Stimulated activated CD8-positive, alpha-beta memory T cell treated with anti-CD3 and anti-CD28 coated beads, Interleukin-15, amount 100 ng/mL, for 48 hours (primary cell): ENCODE measurements around the gene NFX1.
"Not testable (repeated sequence)": the region's sequence is repeated elsewhere in the genome, so short reads cannot be mapped to it uniquely, and the experiment has no call there.

Experiments used
- DNase-seq, 2 donors: peaks; one replicate each; pipeline ENCODE4 v3.0.0-alpha.2; 2020; ENCODE audit warnings: low read depth in 2 of 2

The NFX1 gene

DNA sequence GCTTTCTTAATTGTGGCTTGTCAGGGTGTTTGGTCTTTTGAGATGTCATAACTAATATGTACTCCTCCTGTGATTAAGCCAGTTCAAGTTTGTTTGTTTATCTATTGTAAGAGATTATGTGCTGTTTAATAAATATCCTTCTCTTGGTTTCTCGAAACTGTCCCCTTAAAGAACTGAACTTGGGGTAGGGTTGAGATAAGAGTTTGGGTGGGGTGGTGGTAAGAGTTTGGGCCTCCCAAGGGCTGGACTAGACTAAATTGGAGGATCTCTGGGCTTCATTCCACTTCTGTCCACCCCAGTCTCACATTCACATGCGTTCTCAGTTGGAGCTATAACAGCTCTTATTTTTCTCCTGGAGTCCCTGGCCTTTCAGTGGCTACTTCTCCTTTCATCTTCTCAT lies 73.8 kb downstream of the NFX1 start:
- no peak for DNase-seq

DNA sequence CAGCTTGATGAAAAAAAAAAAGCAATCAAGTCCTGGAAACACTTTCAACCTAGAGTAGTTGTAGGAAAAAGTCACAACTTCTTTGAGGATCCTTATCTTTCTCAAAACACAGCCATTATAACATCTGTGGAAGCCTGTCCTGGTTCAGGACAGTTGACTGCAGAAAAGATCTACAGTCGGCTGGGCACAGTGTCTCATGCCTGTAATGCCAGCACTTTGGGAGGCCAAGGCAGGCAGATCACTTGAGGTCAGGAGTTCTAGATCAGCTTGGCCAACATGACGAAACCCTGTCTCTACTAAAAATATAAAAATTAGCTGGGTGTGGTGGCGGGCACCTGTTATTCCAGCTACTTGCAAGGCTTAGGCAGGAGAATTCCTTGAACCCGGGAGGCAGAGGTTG lies 74.5 kb downstream of the NFX1 start:
- not testable (repeated sequence) for DNase-seq

DNA sequence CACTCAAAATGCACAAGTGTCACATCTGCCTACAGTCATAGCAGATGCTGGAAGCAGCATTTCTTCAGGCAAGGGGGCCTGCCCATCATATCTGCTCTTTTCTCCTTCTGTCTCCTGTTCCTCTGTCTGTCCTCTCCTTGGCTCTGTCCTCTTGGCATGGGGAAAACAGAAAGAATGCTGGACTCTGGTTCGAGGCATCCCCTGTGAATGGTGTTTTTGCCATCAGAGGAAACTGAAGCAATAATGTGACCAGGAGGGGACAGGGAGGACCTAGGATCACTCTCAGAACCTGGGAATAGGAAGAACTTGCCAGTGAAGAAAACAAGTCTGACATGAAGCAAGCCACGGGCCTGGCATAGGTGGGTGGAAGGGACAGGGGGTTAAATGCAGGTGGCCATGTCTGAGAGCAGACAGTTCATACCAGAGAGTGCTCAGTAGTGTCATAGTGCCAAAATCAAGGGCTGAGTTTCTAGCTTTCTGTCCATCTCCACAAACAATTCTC lies 76.7 kb downstream of the NFX1 start:
- no peak for DNase-seq

DNA sequence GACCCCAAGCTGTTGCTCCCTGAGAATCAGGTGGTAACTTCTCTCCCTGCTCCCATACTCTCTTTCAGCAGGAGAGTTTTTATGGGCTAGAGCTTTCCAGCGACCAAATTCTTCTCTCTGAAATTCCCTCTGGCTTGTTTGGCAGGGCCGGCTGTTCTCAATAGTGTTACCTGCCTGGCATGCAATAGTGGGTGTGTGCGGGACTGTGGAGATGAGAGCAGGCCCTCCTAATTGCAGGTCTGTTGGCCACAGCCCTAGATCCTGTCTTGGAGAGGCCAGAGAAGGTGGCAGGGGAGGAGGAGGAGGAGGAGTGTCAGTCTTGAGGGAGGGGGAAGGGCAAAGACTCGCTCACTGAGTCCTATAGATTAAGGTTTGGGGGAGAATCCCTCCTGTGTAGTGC lies 82.6 kb downstream of the NFX1 start:
- DNase-seq: no peak

DNA sequence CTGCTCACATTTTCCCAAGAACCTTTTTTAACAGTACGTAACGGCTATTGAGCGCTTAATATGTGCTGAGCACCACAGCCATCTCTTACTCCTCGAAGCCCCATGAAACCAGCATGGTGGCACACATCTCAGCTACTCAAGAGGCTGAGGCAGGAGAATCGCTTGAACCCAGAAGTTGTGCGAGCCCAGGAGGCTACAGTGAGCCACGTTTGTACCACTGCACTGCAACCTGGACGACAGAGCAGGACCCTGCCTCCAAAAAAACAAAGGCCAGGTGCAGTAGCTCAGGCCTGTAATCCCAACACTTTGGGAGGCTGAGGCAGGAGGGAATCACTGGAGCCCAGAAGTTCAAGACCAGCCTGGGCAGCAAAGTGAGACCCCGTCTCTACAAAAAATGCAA lies 83.9 kb downstream of the NFX1 start:
- no peak for DNase-seq

DNA sequence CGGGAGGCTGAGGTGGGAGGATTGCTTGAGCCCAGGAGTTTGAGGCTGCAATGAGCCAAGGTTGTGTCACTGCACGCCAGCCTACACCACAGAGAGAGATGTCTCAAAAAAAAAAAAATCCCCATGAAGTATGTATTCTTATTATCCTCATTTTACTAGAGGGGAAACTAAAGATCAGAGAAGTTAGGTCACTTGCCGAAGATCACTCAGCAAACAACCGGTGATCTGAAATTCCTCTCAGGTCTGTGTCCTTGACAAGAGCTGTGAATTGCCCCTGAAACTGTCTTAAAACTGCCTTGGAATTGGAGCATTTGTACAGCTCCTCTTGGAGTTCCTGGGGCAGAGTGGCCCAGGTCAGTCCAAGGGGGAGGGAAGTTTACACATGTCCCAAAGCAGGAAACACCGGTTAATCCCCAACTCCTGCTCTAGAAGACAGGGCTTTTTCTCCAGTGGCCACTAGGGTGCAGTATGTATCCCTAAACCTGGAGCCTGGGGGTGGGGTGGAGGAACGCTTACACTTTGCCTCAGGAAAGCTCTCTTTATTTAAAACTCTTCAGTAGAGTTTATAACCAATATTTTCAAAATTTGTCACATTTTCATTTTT lies 84.4 kb downstream of the NFX1 start:
- peak; percentile 34 to 43 for DNase-seq

DNA sequence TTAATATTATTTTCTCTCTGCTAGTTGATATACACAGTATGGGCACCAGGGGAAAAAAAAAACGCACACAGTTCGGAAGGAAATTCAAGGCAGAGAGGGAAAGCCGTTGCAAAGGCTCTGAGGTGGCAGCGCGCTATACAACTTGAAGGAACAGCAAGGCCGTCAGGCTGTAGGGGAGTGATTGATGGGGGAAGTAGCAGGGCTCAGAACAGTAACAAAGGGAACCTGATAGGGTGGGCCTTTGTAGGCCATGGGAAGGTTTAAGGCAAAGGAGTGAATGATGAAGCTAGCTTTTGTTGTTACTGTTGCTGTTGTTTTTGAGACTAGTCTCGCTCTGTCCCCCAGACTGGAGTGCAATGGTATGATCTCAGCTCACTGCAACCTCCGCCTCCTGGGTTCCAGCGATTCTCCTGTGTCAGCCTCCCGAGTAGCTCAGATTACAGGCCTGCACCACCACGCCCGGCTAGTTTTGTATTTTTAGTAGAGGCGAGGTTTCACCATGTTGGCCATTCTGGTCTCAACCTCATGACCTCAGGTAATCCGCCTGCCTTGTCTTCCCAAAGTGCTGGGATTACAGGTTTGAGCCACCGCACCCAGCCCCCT lies 85.0 kb downstream of the NFX1 start:
- no peak for DNase-seq

DNA sequence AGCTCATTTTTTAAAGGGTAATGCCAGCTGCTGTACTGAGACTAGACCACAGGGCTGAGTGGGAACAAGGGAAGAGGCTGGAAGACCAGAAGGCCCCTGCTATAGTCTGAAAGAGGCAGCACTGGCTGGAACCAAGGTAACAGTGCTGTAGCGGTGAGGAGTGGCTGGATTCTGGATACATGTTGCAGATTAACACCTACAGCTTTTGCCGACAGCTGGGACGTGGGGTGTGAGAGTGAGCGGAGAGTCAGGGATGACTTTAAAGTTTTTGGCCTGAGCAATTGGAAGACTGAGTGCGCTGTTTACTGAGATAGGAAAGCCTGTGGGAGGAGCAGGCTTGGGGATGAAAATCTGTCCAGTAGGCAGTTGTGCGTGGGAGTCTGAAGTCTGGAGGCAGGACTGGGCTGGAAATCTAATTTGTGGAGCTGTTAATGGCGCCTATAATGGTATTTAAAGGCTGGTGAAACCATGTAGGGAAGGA lies 85.6 kb downstream of the NFX1 start:
- DNase-seq: no peak

DNA sequence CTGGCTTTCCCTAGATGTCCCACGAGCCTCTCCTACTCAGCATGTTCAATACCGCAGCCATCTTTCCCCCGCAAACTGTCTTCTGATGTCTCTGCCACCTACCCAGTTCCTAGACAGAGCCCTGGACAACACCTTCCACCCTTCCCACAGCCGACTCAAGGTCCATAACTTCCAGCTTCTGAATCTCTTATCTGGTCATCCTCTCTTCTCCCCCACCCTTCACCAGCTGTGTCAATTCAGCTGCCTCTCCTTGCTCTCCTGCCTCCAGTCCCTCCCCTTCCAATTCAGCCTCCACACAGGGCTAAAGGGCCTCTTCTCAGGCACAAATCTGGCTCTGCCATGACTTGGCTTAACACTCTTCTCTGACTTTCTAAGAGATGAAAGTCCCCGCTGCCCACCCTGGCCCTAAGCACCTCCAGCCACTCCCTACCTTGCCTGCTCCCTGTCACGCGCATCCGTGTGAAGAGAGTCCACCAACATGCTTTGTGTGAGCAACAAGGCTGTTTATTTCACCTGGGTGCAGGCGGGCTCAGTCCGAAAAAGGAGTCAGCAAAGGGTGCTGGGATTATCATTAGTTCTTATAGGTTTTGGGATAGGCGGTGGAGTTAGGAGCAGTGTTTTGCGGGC lies 86.9 kb downstream of the NFX1 start:
- no peak for DNase-seq

DNA sequence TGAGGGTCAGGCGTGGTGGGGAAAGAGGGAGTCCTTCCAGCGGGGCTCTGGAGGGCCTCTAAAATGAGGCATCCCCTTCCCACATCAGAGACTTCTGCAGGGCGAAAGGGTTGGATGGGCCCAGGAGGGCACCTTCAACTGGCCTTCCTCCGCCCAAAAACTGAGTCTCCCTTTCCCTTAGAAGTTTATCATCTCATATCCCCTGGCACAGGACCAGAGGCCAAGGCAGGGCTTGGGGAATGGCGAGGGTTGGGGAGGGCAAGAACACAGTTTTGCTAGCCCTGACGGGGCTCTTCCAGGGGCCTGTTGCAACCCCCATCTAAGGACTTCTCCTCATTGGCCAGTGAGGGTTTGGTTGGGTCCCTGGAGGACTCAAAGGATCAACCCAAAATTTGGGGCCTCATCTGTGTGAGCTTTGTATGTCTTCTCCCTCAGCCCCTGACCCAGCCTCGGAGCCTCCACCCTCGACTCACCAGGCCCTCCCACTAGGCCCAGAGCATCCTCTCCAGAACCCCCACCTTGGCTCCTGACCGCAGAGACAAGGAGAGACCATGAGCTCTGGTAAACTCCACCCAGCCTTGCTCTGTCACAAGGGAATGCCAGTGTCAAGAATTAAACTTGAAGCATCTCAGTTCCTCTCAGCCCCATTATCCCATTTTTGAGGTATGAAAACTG lies 87.9 kb downstream of the NFX1 start:
- no peak for DNase-seq

DNA sequence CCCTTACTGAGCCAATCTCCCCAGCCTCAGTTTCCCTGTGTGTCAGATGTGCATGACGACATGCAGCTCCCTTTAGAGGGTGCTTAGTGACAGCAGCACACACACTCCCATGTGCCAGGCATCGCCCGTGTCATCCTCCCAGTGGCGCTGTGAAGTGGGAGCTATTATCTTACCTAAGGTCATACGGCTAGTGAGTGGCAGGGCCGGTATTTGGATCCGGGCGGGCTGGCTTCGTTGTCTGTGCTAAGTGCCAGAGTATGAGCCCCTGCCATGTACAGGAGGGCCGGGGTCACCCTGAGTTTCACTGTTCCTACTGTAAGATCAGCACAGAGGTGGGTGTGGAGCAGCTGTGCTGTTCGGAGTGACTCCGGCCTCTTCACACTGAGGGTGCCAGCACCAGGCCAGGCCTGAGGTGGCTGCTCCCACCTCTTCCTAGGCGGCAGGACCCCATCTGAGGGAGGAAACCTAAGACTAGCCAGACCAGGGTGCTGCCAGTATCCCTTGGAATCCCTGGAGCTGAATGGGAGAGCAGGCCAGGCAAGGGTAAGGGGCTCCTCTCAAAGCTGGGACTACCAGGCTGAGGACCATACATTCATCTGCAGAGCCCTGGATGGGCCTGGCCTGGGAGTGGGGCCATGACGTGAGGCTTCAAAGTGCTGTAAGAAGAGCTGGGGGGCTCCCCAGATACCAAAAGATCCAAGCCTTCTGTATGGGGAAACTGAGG lies 89.5 kb downstream of the NFX1 start:
- DNase-seq: no peak

DNA sequence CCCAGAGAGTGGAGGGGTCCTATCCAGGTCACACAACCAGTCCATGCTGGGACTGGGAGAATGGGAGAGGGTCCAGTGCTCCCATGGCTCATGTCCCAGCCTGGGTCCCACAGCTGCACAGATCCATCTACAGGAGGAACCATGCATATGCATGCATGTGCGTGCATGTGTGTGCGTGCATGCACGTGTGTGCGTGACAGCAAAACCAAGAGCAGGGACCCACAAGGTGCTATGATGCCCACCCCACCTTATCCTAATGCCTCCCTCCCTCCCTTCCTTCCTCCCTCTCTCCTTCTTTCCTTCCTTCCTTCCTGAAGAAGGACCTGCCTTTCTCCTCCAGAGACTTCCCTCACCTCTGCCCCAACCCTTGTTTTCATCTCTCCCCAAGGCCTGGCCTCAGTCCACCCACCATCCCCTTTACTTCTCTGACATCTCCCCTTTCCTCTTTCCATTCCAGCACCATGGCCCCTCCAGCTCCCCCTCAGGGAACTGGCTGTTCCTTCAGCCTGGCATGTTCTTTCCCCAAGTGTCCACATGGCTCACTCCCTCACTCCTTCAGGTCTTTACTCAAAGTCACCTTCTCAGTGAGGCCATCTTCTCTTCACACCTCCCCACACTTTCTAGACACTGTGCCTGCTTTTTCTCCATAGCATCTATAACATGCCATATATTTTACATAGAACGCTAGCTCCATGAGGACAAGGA lies 90.2 kb downstream of the NFX1 start:
- no peak for DNase-seq

DNA sequence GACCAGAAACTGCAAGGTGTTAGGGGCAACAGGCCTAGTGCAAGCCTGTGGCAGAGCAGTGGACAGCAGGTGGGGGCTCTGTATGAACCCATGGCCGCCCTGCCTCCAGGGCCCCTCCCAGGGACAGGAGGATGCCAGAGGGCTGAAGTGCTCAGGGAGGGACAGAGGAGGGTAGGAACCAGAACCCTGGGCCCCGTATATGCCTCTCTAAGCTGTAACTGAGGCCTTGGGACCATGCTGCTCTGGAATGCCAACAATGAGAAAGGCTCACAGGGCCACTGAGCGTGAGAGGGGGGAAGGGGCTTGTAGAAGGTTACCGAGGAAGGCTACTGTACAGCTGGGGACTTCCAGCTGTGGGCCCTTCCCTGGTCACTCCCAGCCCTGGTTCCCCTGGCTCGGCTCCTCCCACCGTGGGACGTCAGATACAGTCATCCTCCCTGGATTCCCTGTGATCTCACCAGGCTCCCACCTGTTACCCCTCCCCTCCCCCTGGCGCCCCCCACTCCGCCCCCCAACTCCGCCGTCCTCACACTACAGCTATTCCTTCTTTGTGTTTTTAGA lies 91.0 kb downstream of the NFX1 start:
- no peak for DNase-seq

DNA sequence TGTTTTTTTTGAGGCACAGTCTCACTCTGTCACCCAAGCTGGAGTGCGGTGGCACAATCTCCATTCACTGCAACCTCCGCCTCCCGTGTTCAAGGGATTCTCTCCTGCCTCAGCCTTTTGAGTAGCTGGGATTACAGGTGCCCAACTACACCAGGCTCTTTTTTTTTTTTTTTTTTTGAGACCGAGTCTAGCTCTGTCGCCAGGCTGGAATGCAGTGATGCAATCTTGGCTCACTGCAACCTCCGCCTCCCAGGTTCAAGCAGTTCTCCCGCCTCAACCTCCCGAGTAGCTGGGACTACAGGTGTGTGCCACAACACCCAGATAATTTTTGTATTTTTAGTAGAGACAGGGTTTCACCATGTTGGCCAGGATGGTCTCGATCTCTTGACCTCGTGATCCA lies 92.1 kb downstream of the NFX1 start:
- not testable (repeated sequence) for DNase-seq

DNA sequence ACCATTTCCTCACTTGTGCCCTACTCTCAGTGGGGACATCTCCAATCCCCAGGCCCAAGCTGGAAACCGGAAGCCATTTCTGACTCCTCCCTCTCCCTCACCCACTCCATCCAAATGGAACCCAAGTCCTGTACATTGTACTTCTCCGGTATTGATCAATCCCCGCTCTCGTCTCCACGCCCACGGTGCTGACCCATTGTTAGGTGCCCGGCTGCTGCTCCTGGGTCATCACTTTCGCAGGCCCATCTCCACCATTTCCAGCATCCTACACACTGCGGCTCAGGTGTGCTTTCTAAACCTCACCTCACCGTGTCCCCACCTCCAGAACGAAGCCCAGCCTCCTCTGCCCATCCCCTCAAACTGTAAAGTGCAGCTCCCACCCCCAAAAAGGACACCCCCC lies 93.1 kb downstream of the NFX1 start:
- DNase-seq: not testable (repeated sequence)

DNA sequence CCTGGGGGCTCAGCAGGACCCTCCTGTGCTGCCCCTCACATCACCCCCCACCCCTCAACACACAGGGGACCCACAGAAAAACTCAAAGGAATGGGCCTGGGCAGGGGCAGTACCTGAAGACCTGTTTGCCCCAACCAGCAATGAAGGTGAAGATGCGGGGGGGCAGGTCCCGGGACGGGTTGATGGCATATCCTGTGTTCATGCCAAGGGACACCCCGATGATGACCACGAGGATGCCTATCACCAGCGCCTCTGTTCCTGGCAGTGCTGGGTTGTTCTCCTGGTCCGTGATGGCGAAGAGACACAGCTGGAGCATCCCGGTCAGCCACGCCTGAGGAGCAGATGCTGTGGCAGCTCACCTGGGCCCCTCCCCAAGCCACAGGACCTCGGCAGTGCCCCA lies 95.2 kb downstream of the NFX1 start:
- DNase-seq: not testable (repeated sequence)

DNA sequence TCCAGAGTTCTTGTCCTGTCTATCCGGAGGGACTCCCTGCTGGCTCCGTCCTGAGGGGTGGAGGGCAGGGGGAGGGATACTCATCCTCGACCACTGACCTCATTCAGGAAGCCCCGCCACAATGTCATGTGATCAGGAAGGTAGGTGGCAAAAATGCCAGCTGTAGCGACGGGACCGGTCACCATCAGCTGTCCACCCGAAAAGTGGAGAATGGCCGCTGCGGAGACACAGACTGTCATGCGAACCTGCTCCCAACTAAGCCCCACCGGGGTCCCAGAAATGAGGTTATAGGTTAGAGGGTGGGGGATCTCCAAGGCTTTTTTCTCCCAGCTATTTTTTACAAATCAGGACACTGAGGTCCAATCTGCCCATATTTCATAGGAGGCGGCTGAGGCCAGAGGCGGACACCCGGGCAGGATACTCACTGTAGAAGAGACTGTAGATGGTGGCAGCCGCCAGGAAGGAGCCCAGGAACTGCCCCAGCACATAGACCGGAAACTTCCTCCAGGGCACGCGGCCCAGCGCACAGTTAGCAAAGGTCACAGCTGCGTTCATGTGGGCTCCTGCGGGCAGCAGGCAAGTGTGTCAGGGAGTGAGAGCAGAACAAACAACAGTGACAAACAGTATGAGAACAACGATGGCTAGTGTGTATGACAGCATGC lies 95.8 kb downstream of the NFX1 start:
- not testable (repeated sequence) for DNase-seq

DNA sequence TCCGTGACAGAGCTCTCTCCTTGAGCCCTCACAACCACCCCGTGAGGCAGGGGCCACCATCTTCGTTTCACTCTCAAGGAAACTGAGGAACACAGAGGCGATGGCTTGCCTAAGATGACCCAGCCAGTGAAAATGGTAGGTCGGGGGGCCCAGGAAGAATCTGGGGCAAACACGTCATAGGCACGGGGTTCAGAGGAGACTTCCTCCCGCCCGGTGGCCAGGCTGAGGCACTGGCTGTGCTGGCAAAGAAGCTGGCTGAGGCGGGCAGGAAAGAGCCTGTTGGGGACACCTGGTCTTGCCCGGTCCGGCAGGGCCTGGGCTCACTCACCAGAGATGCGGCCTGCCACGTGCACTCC lies 96.3 kb downstream of the NFX1 start:
- DNase-seq: not testable (repeated sequence)

DNA sequence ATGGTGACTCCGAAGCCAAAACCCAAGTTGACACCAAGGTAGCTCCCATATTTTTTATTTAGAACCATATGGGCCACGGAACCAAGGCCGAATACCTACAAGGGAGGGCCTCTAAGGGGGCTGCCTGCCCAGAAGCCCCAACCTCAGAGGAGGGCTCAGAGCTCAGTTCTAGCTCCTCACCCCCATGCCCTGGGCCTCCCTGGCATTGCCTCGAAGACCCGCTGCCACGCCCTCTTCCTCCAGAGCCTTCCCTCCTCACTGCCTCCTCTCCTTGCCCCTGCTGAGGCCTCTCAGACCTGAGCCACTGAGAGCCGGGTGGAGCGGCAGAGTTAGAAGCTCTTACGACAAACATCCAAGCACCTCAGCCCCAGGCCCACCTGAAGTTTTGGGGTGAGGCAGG lies 96.7 kb downstream of the NFX1 start:
- DNase-seq: not testable (repeated sequence)
